ENCODE measurements around the gene GPR139.

Gene GPR139

GRCh38 chr16:20073203-20074098 is at the start of gene GPR139:
TSS of gene GPR139 (minus strand) at chr16:20073890. CDS start at chr16:20073616, 274 bp downstream.
- no peak for FAIRE-seq

DNA sequence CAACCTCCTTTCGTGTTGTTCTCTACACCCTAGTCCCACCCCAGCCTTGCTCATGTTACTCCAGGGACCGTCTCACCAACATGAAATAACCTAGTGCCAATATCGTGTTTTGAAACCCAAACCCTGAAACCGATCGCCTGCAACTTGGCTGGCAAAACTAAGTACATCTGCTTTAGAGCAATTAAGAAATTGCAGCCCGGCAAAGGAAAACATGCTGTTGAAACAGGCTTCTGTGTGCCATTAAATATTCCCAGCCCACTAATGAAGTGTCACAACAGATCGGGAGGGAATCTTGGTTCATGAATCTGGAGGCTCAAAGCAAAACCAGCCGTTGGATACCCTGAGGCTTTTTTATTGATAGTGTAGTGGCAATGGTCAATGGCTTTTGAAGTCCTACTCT is 48.3 kb upstream of the GPR139 start:
- FAIRE-seq: no peak

- no peak for FAIRE-seq
Measured at GRCh38 chr16:20114356-20114755, 40.7 kb upstream of the GPR139 start.

DNA sequence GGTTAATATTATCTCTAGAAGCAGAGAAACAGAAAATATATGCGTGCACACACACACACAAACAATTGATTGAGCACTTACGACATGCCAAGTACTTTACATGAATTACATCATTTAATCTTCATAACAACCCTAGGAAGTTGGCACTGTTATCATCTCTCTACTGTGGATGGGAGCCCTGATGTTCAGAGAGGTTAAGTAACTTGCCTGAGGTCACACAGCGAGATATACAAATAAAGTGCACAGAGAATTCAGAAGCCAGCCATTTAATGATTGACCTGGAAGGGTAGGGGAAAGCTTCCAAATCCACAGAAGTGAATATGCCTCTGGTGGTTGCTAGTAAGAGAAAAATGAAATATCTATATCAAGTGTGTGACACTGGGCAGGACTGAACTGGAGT is 37.5 kb upstream of the GPR139 start:
- no peak for FAIRE-seq

GRCh38 chr16:20107083-20107482 is 33.4 kb upstream of the GPR139 start:
- no peak for FAIRE-seq

GRCh38 chr16:20104563-20105183 is 31.0 kb upstream of the GPR139 start:
- FAIRE-seq: no peak

- FAIRE-seq: no peak
Measured at GRCh38 chr16:20102521-20102920, 28.8 kb upstream of the GPR139 start.

DNA sequence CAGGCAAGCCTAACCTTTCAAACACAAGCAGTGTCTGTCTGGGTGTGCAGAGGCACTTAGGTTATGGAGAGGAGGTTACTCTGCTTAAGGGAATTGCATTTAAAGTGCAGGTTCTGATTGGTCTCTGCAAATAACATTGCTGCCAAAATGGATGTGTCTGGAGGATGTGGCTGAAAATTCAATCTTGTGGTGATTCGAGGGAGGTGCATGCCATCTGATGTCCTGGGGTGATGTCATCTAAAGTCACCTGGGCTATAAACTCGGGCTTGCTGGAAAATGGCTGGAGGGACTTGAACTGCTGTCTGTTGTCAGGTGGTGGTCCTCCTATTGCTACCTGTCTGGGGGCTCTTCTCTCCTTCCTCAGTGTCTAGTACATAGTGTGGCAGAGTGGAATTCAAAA is 28.3 kb upstream of the GPR139 start:
- FAIRE-seq: no peak

GRCh38 chr16:20099375-20099774 is 25.7 kb upstream of the GPR139 start:
- no peak for FAIRE-seq

DNA sequence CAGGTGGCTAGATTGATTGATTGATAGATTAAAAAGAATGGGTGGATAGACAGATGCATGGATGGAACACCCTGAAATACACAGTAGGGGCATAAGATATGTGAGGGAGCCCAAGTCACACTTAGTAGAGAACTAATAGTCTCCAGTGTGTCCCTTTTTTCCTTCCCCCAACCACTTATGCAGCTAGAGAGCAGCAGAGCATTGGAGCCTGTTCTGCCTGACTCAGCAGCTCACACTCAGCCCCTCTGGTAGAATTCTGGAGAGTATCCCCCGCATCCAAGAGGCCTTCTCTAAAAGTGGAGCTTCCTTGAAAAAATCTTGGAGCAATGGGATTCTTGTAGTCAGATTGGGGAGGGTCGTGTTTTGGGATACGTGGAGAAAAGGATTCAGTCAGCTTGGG is 20.5 kb upstream of the GPR139 start:
- FAIRE-seq: no peak

- no peak for FAIRE-seq
Measured at GRCh38 chr16:20089246-20089965, 15.7 kb upstream of the GPR139 start.

GRCh38 chr16:20084624-20085226 is 11.0 kb upstream of the GPR139 start:
- FAIRE-seq: no peak

DNA sequence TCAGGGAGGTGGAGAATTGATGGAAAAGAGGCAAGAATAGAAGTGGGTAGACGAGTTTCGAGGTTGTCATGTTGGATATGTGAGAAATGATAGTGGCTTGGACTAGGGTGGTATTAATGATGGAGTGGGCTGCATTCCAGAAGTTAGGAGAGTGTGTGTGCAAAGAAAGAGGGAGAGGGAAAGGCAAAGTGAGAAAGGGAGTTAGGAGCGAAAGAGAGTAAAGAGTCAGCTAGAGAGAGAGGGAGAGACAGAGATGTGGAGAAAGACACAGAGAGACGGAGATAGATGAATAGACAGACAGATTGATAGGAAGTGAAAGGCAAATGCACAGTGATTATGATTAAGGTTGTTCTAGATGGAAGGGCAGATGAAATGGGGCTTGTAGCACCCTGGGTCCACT is 5.4 kb upstream of the GPR139 start:
- no peak for FAIRE-seq

GRCh38 chr16:20075243-20075642 is 1.6 kb upstream of the GPR139 start:
- no peak for FAIRE-seq

GRCh38 chr16:20074099-20074991 is 655 bp upstream of the GPR139 start:
- no peak for FAIRE-seq

DNA sequence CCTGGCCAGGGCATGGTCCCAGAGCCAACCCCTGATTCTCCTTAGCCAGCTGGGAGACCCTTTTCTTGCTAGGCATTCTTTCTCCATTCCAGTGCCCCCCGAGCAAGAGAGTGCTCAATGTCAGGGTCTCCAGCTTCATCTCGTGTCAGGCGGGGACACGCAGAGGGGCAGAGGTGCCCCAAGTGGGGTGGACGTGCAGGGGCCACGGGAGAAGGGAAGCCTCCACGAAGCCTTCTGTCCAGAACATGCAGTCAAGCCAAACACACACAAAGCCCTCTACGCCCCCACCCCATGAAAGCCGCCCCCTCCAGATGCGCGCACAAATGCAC is 852 bp downstream of the GPR139 start:
- FAIRE-seq: no peak

- FAIRE-seq: no peak
Measured at GRCh38 chr16:20072146-20072873, 1.4 kb downstream of the GPR139 start.

DNA sequence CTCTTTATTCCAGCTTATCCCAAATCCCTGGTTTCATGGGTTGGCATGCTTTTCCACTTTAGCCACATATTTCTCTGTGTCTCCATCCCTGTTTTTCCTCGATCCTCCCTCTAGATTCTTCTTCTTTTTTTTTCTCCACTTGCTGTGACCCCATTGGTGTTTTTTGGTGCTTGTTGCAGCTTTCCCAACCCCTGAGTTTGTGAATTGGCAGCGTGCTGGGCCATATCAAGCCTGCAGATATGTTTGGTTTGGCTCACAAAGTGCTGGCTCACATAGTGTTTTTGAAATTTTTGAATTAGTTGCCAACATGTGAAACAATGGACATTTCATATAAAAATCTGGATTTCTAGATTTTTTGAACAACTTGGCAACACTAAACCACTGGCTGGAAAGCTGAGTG is 8.8 kb downstream of the GPR139 start:
- no peak for FAIRE-seq

GRCh38 chr16:20064520-20064919 is 9.2 kb downstream of the GPR139 start:
- no peak for FAIRE-seq

DNA sequence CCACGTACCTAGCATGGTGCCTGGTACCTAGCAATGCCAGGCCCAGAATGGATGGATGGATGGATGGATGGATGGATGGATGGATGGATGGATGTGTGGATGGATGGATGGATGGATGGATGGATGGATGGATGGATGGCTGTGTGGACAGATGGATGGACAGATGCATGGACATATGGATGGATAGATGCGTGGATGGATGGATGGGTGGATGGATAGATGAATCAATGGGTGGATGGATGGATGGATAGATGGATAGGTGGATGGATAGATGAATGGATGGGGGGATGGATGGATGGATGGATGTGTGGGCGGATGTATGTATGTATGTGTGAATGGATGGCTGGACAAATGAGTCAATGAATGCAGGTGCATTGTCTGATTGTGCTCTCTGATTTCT is 12.6 kb downstream of the GPR139 start:
- no peak for FAIRE-seq

DNA sequence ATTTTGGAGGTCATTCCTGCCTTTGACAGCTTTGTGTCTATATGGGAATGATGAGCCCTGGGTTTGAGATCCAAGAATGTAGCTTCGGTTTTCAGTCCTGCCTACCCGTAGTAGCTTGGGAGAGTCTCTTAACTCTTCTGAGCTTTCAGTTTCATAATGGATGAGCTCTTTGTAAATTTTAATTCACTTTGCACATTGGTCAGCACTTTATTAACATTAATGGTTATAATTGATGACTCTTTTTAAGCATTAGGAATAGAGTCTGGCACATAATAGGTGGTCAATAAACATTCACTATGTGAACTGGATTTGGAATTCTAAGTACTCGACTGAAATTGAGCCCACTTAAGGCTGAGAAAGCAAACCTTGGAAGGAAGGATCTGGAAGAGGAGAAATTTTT is 17.3 kb downstream of the GPR139 start:
- no peak for FAIRE-seq

DNA sequence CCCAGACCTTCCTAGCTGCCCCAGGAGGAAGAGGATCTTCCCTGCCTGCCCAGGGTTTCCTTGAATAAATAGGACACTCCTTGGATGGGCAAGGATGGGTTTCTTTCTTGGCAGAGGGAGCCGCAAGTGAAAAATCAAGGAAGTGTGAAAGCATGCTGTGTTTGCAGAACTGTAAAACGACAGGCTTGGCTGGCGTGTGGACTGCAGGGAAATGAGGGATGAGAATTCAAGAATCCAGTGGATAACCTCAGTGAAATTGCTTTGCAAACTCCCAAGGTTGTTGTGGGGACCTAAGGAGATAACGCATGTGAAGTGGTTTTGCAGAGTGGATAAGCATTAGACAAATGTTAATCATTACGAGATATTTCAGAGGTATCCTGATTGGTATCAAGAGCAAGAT is 20.4 kb downstream of the GPR139 start:
- no peak for FAIRE-seq
